Astrocyte (in vitro differentiated cells and primary cell): Measurements from ENCODE around the gene GYG2. TPM values are rescaled to one million over a fixed set of nuclear protein-coding genes. Genes with fewer than 3 reads are reported as not detected.

ENCODE experiments used
- DNase-seq: peaks from one replicate; pipeline ENCODE4 v3.0.0-alpha.2; 2010; ENCODE audit warnings: low read depth
- FAIRE-seq: peaks from 2 replicates; lab custom pipeline; 2011; peaks lifted over from hg19 to GRCh38; lab: Jason Lieb, UNC
- H2AFZ ChIP-seq: 2 replicates; pipeline ENCODE4 v1.6.0; 2012; ENCODE audit warnings: low read depth, low read length, inconsistent platforms
- H3K27ac ChIP-seq: 2 replicates; pipeline ENCODE4 v1.5.1; 2011; ENCODE audit warnings: low read depth, low read length, inconsistent platforms
- H3K27me3 ChIP-seq: 2 replicates; pipeline ENCODE4 v1.6.0; 2011; ENCODE audit warnings: low read length, inconsistent platforms; ENCODE audit not compliant: insufficient read depth
- H3K36me3 ChIP-seq: 2 replicates; pipeline ENCODE4 v1.5.1; 2011; ENCODE audit warnings: low read length, inconsistent platforms; ENCODE audit not compliant: insufficient read depth
- H3K4me1 ChIP-seq: 2 replicates; pipeline ENCODE4 v1.5.1; 2011; ENCODE audit warnings: low read length, inconsistent platforms; ENCODE audit not compliant: insufficient read depth
- H3K4me2 ChIP-seq: 2 replicates; pipeline ENCODE4 v1.6.0; 2012; ENCODE audit warnings: low read length, inconsistent platforms
- H3K4me3 ChIP-seq: 2 replicates; pipeline ENCODE4 v1.5.1; 2011; ENCODE audit warnings: low read depth, mild to moderate bottlenecking, low read length, inconsistent platforms; ENCODE audit not compliant: insufficient read depth
- H3K79me2 ChIP-seq: 2 replicates; pipeline ENCODE4 v1.6.0; 2012; ENCODE audit warnings: mild to moderate bottlenecking, low read length, inconsistent platforms; ENCODE audit not compliant: insufficient read depth
- H3K9ac ChIP-seq: 2 replicates; pipeline ENCODE4 v1.6.0; 2012; ENCODE audit warnings: mild to moderate bottlenecking, low read length, inconsistent platforms
- H3K9me3 ChIP-seq: 2 replicates; pipeline ENCODE4 v1.5.1; 2012; ENCODE audit warnings: low read depth, mild to moderate bottlenecking, low read length, inconsistent platforms; ENCODE audit not compliant: insufficient read depth
- H4K20me1 ChIP-seq: 2 replicates; pipeline ENCODE4 v1.6.0; 2012; ENCODE audit warnings: low read length, inconsistent platforms; ENCODE audit not compliant: insufficient read depth
- H3K27ac Mint-ChIP-seq: one replicate; pipeline ENCODE4 v1.8.0; 2021; ENCODE audit warnings: mild to moderate bottlenecking, mixed read lengths; ENCODE audit not compliant: unreplicated experiment
- H3K27me3 Mint-ChIP-seq: one replicate; pipeline ENCODE4 v1.8.0; 2021; ENCODE audit warnings: low read depth, mixed read lengths; ENCODE audit not compliant: unreplicated experiment
- H3K36me3 Mint-ChIP-seq: one replicate; pipeline ENCODE4 v1.8.0; 2021; ENCODE audit warnings: low read depth, mixed read lengths; ENCODE audit not compliant: unreplicated experiment
- H3K4me1 Mint-ChIP-seq: one replicate; pipeline ENCODE4 v1.8.0; 2021; ENCODE audit warnings: low read depth, mixed read lengths; ENCODE audit not compliant: unreplicated experiment
- H3K4me3 Mint-ChIP-seq: one replicate; pipeline ENCODE4 v1.8.0; 2021; ENCODE audit warnings: mild to moderate bottlenecking, moderate library complexity, mixed read lengths; ENCODE audit not compliant: unreplicated experiment
- H3K9me3 Mint-ChIP-seq: one replicate; pipeline ENCODE4 v1.8.0; 2021; ENCODE audit warnings: mild to moderate bottlenecking, mixed read lengths; ENCODE audit not compliant: unreplicated experiment
- EZH2 ChIP-seq: IDR thresholded peaks from 2 replicates; pipeline ENCODE4 v1.6.1; 2012; ENCODE audit warnings: mild to moderate bottlenecking, low read length, inconsistent platforms; ENCODE audit not compliant: insufficient read depth
- total RNA-seq: library from RNA; stranded (reverse); gene quantifications from 2 replicates; pipeline ENCODE4 v1.2.1, GENCODE V29; 2021
- TF ChIP-seq, protein P1 (sequence below): IDR thresholded peaks from 2 replicates; pipeline ENCODE4 v1.5.1; 2011; ENCODE audit warnings: low read depth, mild to moderate bottlenecking, inconsistent platforms, low read length, moderate library complexity; ENCODE audit not compliant: insufficient read depth

GYG2 gene
- total RNA-seq, 1 donor from 2014 or later, result 15.5 TPM

DNA sequence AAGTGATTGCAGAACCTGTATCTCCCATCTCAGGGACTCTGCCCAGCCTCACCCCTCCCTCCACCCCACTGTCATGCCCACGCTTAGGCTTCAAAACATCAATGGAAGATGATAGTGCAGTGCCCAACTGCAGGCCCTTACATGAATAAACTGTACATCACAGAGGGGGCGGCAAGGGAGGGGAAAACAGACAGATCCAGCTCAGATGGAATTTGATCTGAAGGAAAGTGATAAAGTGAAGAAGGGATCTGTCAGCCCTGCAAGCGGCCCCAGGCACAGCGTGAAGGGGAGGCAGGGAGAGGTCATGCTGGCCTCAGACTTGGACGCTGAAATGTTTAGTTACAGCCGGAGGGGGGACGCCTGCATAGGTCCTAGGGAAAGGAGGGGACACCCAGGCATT, 38.5 kb downstream of the GYG2 start:
- H3K4me1 Mint-ChIP-seq, result peaks cover 6% of the 10 kb centered on the region
- no peak overlapping the region for H3K27ac ChIP-seq
- TF ChIP-seq, protein P1, sequence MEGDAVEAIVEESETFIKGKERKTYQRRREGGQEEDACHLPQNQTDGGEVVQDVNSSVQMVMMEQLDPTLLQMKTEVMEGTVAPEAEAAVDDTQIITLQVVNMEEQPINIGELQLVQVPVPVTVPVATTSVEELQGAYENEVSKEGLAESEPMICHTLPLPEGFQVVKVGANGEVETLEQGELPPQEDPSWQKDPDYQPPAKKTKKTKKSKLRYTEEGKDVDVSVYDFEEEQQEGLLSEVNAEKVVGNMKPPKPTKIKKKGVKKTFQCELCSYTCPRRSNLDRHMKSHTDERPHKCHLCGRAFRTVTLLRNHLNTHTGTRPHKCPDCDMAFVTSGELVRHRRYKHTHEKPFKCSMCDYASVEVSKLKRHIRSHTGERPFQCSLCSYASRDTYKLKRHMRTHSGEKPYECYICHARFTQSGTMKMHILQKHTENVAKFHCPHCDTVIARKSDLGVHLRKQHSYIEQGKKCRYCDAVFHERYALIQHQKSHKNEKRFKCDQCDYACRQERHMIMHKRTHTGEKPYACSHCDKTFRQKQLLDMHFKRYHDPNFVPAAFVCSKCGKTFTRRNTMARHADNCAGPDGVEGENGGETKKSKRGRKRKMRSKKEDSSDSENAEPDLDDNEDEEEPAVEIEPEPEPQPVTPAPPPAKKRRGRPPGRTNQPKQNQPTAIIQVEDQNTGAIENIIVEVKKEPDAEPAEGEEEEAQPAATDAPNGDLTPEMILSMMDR, result no peak
- no peaks in the 10 kb centered on the region for H3K36me3 ChIP-seq
- no peaks in the 10 kb centered on the region for H4K20me1 ChIP-seq
- H3K36me3 Mint-ChIP-seq, result no peaks in the 10 kb centered on the region
- H3K4me1 ChIP-seq, result no peaks in the 10 kb centered on the region
- H3K4me3 ChIP-seq, result no peak overlapping the region
- no peak overlapping the region for H3K9ac ChIP-seq
- no peak overlapping the region for H3K27ac Mint-ChIP-seq
- H3K27me3 ChIP-seq, result no peaks in the 10 kb centered on the region
- no peaks in the 10 kb centered on the region for H3K27me3 Mint-ChIP-seq
- DNase-seq (no peak), FAIRE-seq (no peak)
- no peaks in the 10 kb centered on the region for H3K9me3 Mint-ChIP-seq
- no peak overlapping the region for H3K4me3 Mint-ChIP-seq
- no peak overlapping the region for H2AFZ ChIP-seq
- H3K4me2 ChIP-seq, result no peak overlapping the region
- H3K79me2 ChIP-seq, result no peaks in the 10 kb centered on the region
- no peaks in the 10 kb centered on the region for H3K9me3 ChIP-seq

DNA sequence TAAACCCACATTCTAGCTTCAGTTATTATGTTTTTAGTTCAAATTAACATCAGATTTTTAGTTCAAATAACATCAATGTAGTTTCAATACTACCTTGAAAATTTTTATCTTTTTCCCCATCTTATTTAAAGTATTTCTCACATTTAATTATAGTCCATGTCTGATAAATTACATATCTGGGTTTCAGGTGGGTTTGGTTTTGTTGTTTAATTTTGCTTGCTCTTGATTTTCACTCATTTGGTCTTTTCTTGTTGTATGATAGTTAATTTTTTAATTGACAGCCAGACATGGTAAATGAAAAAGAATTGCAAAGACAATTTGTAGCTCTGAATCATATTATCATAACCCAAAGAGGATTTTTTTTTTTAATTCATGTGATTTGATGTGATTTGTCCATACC, 41.9 kb downstream of the GYG2 start:
- Histone ChIP-seq H3K27ac (no peak overlapping the region), H3K9me3 (no peaks in the 10 kb centered on the region), H3K4me1 (no peaks in the 10 kb centered on the region), H3K4me3 (no peak overlapping the region), H3K27me3 (no peaks in the 10 kb centered on the region), H3K36me3 (no peaks in the 10 kb centered on the region), H3K79me2 (no peaks in the 10 kb centered on the region), H3K9ac (no peak overlapping the region), H3K4me2 (no peak overlapping the region), H4K20me1 (no peaks in the 10 kb centered on the region), H2AFZ (no peak overlapping the region)
- DNase-seq (no peak), FAIRE-seq (peak; percentile 23)
- Mint-ChIP-seq H3K27me3 (no peaks in the 10 kb centered on the region), H3K4me3 (no peak overlapping the region), H3K9me3 (no peaks in the 10 kb centered on the region), H3K27ac (no peak overlapping the region), H3K4me1 (no peaks in the 10 kb centered on the region), H3K36me3 (no peaks in the 10 kb centered on the region)
- TF ChIP-seq, protein P1, result no peak
- no peak for TF ChIP-seq EZH2

DNA sequence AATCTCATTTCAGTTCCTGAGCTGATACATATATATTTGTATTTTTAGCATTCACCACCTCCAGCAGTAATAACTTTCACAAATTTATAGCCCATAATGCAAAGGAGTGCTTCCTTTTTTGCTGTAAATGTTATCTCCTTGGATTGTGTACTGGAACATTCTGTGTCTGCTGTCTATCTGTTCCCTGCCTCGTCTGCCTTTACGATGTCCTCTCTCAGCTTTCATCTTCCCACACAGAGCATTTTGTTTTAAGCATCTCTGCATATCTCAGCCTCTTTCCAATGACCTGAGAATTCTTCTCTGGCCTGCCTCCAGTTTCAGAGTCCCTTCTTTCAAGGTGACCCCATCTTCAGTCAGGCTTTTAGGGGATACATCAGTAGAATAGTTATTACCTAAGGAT, 43.1 kb downstream of the GYG2 start:
- DNase-seq (no peak), FAIRE-seq (no peak)
- Mint-ChIP-seq H3K9me3 (no peaks in the 10 kb centered on the region), H3K27me3 (no peaks in the 10 kb centered on the region), H3K36me3 (no peaks in the 10 kb centered on the region), H3K27ac (no peak overlapping the region), H3K4me3 (no peak overlapping the region), H3K4me1 (no peaks in the 10 kb centered on the region)
- Histone ChIP-seq H3K27me3 (no peaks in the 10 kb centered on the region), H3K27ac (no peak overlapping the region), H4K20me1 (no peaks in the 10 kb centered on the region), H3K36me3 (no peaks in the 10 kb centered on the region), H3K9me3 (no peaks in the 10 kb centered on the region), H3K4me2 (no peak overlapping the region), H3K9ac (no peak overlapping the region), H3K4me3 (no peak overlapping the region), H3K4me1 (no peaks in the 10 kb centered on the region), H3K79me2 (no peaks in the 10 kb centered on the region), H2AFZ (no peak overlapping the region)
- TF ChIP-seq EZH2, result no peak
- TF ChIP-seq, protein P1, result no peak
